ENCODE measurements around the gene INSYN1.

GRCh38 chr15:73800662-73801345 is 47.7 kb upstream of the INSYN1 start:
- no peak for TF ChIP-seq CTCF (IDR thresholded peaks at IDR 0.05)
- no peak for TF ChIP-seq POLR2A (IDR thresholded peaks at IDR 0.05; ENCODE audit: low read depth)
- TF ChIP-seq POLR2AphosphoS5 (IDR thresholded peaks at IDR 0.05) = no peak
